Stimulated activated CD4-positive, alpha-beta T cell treated with anti-CD3 and anti-CD28 coated beads, Interleukin-1b, Interleukin-23, amount 100 ng/mL, for 48 hours (primary cell): ENCODE results near the gene NAALADL2.
"Not testable (repeated sequence)": the region's sequence is repeated elsewhere in the genome, so short reads cannot be mapped to it uniquely, and the experiment has no call there.

Experiments
- DNase-seq: peaks from one replicate; pipeline ENCODE4 v3.0.0-alpha.2; 2020

The NAALADL2 gene

DNA sequence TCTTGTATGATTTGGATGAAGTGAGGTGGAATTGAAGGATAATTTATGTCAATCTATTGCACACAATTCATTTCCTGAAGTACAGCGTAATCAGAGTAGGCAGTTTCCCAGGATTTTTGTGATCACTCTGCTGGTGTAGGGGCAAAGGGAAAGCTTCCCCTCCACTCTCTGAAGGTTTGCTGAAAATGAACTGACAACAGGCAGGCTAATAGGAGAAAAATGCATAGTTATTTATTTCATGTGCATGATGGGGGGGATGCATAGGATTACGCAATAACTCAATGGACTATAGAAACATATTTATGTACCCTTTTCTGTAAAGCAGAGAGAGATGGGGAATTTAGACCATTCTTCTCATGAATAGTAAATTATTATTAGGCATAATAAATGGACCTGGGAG, 872.9 kb downstream of the NAALADL2 start:
- no peak for DNase-seq

DNA sequence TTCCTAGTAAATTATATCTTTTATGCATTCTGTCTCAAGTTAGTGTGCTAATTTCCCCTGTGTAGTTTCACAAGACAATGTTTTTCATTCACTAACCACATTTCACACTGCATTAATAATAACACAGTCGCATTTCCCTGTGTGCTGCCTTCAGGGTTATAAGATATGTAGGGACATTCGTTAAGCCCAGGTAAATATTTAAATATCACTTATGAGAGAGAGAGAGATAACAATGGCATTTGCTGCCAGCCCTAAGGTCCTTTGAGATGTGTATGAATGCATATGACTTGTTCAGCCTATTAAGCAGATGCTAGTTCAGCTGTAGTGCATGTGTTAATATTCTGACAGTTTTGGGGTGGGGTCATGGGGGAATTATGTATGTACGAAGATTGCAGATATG, 876.7 kb downstream of the NAALADL2 start:
- no peak for DNase-seq

DNA sequence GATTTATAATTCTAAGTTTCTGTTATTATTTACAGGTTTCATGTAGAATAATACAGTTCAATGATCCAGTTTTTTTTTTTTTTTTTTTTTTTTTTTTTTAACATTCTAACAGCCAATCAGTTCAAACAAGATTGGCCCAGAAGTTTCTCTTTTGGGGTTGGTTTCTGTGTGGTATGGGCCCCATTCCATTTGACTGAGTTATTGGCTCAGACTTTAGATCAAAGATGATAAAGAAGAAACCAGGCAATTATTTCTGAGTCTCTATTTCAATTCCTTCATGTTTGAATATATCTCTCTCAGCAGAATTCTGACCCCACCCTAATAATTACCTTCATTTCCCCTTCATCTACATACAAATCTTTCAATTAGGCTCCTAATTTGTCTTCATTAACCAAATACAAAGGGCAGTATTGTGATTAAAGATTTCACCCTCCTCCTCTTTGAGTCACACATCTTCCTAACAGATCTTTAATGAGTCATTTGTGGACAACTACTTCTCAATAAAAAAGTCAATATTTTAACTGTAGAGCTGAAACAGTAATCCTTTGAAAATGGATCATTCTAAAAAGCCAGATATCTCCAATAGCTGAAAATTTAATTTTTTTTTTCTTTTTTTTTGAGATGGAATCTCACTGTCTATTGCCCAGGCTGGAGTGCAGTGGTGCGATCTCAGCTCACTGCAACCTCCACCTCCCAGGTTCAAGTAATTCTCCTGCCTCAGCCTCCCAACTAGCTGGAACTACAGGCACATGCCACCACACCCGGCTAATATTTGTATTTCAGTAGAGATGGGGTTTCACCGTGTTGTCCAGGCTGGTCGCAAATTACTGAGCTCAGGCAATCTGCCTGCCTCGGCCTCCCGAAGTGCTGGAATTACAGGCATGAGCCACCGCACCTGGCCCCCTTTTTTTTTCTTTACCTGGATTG, 878.8 kb downstream of the NAALADL2 start:
- no peak for DNase-seq

DNA sequence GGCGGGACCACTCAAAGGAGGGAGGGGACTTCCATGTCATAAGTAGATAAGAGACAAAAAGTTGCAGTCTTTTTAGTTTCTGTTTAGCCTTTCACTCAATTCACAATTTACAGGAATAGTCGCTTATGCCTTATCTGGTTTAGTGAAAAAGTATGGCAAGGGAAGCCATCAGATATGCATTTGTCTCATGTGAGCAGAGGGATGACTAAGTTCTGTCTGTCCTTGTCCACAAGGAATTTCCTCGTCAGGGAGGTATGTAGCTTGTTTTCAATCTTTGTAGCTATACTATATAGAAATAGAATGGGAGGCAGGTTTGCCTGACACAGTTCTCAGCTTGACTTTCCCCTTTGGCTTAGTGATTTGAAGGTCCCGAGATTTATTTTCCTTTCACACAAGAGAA, 882.8 kb downstream of the NAALADL2 start:
- DNase-seq = no peak

DNA sequence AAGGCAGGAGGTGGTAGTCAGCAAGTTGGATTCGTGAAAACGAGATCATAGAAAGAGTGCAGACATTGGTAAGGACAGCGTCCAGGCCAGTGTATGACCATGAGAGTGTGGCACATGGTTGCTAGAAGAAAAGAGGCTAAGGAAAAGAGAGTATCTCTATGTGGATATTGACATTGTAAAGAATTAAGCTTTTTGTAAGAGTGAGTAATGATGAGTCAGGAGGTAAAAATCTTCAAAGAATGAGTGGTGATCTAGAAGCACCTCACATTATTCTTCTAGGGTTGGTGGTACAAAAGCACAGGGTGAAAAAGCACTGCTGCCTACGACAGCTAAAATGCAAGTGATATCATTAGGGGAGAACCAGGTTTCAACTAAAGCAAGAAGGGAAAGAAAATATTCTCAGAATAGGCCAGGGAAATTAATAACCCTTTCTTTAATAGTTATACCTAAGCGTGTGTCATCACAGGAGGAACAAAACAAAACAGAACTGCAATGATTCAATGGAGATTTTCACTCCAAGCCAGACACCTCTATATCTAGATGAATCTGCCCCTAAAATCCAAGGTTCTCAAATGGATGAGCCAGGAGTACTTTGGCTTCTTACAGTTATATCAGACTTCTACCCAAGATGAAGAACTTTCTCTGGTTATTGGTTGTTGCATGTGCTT, 884.7 kb downstream of the NAALADL2 start:
- DNase-seq = no peak

DNA sequence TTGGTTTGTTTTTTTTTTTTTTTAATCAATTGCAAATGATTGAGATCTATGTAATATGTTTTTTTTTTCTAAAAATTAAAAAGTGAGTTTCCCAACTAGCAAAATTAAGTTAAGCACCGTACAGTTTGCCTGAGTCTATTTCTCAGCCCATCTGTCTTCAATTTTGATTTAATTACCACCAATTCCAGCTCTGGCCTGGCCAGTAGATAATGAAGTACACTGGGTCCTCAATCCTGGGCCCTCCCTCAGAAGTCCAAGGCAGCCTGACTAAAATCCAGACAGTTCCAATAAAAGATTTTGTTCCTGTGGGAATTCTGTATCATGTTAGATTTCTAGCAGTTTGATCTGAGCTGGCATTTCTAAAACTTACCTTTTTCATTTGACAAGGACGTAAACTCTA, 887.2 kb downstream of the NAALADL2 start:
- DNase-seq = no peak

DNA sequence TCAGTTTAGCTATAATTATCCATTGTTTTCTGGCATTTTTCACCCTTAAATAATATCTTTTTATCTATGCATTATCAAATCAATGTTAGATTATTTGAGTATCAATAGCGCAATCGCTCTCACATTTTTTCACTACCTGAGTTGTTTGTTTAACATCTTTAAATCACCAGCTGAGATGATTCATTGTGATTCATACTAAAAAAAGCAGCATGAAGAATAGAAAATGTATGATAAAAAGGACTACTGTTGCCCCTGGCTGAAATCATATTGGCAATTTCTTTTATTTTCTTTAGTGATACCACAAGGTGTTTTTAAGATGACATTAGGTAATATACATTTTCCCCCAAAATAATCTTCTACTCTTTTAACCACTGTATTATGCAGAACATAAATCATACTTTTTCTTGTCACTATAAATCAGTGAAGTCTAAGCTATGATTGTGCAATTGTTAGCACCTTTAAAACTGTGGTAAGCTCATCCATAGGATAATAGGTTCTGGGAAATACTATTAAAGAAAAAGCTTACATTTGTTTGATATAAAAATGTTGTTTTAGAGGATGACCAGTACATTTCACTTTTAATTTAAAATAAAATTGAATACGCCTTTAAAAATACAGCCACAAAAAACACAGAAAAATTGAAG, 889.1 kb downstream of the NAALADL2 start:
- DNase-seq = no peak

DNA sequence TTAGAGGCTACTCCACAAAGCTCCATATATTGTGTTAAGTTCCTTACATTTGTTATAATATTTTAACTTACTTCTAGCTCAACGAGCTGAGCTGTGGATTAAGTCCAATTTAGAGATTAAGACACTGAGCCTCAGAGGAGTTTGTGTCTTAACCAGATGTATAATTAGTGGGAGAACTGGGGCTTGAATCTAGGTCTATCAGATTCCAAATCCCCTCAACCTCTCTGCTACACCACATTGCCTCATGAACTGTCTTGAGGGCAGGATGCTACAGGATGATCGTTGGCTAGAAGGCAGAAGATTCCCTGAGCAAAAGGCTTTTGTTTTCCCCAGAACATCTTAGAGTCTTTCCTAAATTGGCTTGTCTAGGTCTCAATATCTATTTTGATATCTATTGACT, 890.8 kb downstream of the NAALADL2 start:
- no peak for DNase-seq

DNA sequence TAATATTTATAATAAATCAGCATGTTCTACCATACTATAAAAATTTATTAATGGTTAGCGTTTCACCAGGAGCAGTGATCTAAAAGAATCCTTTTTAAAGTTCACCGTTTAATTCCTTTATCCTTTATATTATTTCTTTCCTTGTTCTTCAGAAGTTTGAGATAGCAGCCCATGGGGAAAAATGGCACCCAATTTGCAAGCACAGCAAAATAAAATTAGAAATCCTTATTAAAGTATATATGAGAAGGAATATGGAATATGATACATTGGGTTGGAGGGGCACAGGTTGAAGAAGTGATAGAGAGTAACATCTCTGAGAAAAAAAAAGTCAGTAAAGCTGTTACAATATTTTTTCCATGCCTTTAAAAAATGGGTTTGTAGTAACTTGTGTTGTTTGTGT, 892.0 kb downstream of the NAALADL2 start:
- no peak for DNase-seq

DNA sequence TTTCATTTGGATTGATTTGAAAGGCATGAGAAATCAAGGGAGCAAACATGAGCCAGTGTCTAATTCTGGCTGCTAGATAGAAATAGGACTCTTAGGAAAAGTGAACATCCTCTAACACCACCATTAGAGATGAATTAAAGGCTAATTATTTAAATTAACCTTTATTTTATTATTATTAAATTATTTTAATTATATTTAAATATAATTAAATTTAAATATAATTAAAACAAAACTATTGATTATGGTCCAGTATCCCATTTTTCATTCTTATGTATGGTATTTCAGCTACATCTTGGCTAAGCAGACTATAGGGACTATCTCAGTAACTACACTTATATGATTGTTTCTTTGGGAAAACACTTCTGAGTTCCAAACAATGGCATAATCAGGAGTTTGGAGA, 904.8 kb downstream of the NAALADL2 start:
- DNase-seq = no peak

DNA sequence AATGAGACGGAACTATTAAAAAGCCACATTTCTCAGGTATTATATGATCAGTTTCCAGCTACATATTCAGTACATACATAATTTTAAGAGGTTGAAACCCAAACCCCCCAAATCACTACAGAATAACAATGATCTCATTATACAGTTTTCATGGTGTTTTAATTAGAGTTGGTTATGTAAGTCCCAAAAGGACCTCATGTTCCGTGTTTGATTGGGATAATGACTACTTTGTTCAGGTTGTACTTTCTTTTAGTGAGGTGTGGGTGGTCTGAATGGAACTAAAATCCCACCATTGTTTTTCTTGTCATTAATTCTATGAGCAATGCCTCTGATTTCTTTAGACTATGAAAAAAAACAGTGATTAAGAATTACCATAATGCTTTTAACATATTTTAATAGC, 905.6 kb downstream of the NAALADL2 start:
- DNase-seq = no peak

DNA sequence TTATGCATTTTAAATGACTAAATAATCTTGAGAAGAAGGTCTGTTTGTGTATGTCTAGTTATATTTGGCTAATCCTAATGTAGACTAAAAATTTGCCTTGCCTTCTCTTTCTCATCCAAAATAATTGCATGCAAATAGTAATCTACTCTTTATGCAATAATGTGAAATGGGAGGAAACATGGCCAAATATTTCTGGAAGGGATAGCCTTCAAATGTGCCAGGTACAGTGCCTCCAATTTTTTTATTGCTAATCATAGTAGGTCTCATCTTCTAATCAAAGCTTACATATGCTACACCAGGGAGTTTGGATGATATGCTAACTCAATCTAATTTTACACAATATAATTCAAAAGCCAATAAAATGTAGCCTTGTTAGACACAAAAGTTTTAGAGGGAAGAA, 911.3 kb downstream of the NAALADL2 start:
- no peak for DNase-seq

DNA sequence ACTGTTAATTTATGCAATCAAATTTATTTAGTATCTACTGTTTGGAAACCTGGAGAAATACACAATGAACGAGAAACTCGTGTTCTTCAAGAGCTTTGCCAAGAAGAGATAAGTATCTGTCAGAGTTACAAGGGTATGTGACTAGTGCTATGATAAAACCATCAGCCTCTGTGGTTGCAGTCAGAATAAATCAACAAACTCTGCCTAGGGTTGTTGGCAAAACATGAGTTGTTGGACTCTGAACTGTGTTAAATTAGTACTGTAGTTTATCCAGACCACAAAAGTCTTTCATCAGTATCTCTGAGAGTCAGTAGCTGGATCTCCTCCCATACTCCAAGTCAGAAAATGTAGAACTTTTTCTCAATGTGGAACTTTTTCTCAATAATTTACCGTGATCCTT, 918.4 kb downstream of the NAALADL2 start:
- DNase-seq = no peak

DNA sequence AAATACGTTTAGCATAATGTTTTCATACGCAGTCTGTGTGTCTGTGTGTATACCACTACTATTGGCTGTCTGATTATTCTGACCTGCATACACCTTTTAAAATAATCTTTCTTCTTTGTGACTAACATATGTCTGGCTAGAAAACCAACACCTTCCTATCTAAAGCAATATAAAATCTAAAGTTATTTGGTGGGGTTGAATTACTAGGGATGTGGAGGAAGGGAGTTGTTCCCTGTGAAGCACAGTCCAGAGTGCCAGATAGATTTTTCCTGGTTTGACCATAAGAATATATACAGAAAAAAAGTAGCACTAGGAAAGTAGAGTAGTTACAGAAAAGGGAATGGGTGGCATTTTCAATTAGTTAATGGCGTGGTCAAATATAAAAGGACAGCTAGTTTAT, 918.8 kb downstream of the NAALADL2 start:
- no peak for DNase-seq

DNA sequence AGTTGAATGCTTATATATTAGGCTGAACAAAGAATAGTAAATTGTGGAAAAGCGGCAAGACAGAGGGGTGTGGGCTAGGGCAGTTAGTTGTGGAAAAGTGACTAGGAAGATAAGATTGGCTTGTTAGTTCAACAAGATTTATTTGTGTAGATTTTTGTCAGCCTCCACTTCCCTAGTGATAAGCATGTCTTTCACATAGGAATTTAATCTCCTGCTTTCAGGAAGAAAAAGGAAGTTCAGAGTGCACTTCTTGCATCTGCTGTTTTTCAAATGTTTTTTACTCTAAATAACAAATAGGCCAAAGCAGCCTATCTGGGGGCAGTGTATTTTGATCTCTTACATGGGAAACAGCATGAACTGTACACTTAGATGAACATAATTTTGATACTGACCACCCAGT, 919.9 kb downstream of the NAALADL2 start:
- DNase-seq = no peak

DNA sequence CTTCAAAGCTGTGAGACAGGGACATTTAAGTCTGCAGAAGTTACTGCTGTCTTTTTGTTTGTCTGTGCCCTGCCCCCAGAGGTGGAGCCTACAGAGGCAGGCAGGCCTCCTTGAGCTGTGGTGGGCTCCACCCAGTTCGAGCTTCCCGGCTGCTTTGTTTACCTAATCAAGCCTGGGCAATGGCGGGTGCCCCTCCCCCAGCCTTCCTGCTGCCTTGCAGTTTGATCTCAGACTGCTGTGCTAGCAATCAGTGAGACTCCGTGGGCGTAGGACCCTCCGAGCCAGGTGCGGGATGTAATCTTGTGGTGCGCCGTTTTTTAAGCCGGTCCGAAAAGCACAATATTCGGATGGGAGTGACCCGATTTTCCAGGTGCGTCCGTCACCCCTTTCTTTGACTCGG, 928.0 kb downstream of the NAALADL2 start:
- DNase-seq = not testable (repeated sequence)

DNA sequence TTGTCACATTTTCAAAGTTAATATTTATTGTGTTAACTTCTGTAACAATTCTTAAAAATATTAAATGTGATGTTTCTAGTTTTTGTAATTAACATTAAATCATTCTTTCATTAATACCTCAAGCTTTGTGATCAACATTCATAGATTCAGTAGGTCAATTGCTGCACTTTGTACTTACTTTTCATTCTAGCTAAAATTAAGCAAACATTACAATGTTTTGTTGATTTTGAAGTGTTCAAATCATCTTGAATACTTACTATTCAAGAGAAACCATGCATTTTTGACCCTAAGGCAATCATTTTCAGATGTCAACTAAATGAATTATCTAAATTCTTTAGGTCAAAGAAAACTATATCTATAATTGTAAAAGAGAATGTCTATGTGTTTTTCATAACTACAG, 933.1 kb downstream of the NAALADL2 start:
- no peak for DNase-seq

DNA sequence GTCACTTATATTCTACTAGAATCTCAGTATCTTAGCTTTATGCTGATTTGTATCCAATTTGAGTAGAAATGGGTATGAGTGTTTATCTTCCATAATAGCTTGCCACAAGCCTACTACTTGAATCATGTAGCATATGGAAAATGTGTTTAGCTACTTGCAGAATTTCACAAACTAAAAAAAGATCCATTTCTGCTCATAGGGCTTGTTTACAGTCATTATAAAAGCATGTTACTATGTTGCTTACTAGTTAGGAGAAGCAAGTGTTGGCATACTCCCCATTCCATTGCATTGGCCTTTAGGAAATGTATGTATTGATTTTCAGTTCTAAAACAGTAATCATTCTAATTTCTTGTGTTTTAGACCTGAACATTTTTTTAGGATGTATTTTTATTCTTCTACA, 939.2 kb downstream of the NAALADL2 start:
- no peak for DNase-seq

DNA sequence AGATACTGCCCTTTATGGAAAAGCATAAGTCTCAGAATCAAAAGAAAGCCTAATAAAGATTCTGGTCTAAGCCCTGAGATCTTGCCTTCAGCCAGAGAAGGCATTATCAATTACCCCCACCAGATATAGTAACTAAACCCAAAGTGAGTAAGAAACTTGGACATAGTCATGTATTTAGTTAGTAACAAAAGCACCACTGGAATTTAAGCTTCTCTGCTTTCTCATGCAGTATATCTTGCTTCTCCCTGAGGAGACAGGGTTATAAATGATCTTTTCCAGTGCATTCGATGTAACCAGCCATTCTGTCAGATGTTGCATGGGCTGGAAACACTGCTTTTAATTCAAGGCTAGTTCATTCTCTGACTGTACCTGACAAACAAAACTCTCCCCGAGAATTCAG, 946.7 kb downstream of the NAALADL2 start:
- no peak for DNase-seq

DNA sequence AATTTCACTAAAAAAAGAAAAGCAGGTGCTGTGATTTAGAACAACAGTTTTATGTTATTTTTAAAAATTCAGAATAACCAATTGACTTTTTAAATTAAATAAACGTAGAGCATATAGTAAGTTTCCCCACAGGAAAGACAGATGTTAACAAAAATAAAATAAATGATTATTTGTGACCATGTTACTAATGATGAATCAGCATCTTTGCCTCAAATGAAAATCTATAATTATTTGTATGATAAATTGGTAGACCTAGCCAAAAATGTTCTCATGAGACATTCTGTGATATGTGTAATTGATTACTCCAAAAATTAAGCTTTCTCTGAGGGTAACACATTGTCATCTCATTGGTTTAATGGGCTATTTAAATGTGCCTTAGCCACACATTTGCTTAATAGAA, 948.0 kb downstream of the NAALADL2 start:
- DNase-seq = no peak

DNA sequence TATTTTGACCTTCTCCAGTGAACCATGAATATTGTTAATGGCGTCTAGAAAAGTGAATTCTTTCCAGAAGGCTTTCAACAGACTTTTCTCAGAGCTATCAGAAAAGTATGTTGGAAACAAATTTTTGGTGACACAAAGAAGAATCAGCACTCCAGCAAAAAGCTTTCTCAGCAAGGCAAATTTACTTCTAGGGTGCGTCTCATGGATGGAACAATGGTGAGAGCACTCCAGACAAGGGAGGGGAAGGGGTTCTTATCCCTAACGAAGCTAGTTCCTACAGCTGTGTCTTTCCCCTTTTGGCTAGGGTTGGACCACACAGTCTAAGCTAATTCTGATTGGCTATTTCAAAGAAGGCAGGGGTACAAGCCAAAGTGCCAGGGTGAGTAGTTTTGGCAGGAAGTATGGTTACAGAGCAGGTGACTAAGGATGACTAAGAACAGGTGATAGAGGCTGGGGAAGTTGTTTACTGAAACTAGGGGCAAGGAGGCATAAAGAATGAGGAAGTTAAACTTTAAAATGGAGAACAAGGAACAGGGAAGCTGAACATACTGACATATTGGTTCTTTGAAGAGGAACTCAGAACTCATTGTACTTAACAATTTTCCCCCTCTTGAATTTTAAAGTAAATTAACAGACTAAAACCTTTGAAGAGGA, 959.8 kb downstream of the NAALADL2 start:
- no peak for DNase-seq

DNA sequence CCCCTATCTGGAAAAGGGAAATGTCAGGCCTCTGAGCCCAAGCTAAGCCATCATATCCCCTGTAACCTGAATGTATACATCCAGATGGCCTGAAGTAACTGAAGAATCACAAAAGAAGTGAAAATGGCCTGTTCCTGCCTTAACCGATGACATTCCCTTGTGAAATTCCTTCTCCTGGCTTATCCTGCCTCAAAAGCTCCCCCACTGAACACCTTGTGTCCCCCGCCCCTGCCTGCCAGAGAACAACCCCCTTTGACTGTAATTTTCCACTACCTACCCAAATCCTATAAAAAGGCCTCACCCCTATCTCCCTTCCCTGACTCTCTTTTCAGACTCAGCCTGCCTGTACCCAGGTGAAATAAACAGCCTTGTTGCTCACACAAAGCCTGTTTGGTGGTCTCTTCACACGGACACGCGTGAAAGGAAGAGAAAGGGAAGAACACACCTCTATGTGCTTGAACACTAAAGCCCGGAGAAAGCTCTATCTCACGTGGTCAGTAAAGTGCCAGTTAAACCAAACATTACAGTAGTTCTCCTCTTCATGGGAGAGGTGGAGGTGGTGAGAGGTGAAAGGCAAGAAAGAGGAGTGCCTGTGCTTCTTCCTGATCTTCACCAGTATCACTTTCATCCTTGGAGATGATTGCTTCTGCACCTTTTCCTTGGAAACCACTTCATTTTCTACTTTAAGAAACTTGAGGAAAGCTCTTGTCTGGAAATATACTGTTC, 963.8 kb downstream of the NAALADL2 start:
- DNase-seq = not testable (repeated sequence)
